SK-N-SH treated with all-trans-retinoic acid at 6 μM for 48 hours (cell line): Measurements from ENCODE around the gene TAS2R3.

Experiments
- ATAC-seq: fragments of 200-7000 bp; cut with Tn5 transposase; 3 replicates; pipeline ENCODE4 v1.9.1; 2020; ENCODE audit warnings: mild to moderate bottlenecking, moderate library complexity
- BACH2 ChIP-seq: fragments of 250-450 bp; sonication (Bioruptor Pico); IDR thresholded peaks from 2 replicates; pipeline ENCODE4 v1.9.0; 2021; ENCODE audit warnings: mild to moderate bottlenecking, borderline replicate concordance
- CSDC2 ChIP-seq: fragments of 250-450 bp; sonication (Bioruptor Pico); IDR thresholded peaks from 2 replicates; pipeline ENCODE4 v1.5.0; 2020; ENCODE audit warnings: mild to moderate bottlenecking, moderate library complexity
- ESRRG ChIP-seq: fragments of 250-450 bp; sonication (Bioruptor Pico); IDR thresholded peaks from 2 replicates; pipeline ENCODE4 v1.6.1; 2021; ENCODE audit warnings: mild to moderate bottlenecking
- GLIS3 ChIP-seq: fragments of 250-450 bp; sonication (Bioruptor Pico); IDR thresholded peaks from 2 replicates; pipeline ENCODE4 v1.5.0; 2020; ENCODE audit warnings: mild to moderate bottlenecking, moderate library complexity
- ISL1 ChIP-seq: fragments of 250-450 bp; sonication (Bioruptor Pico); IDR thresholded peaks from 2 replicates; pipeline ENCODE4 v2.1.2; 2022; ENCODE audit warnings: mild to moderate bottlenecking, moderate library complexity
- PPARA ChIP-seq: fragments of 250-450 bp; sonication (Bioruptor Pico); IDR thresholded peaks from 2 replicates; pipeline ENCODE4 v1.5.0; 2020; ENCODE audit warnings: mild to moderate bottlenecking, borderline replicate concordance
- SNAI2 ChIP-seq: fragments of 250-450 bp; sonication (Bioruptor Pico); IDR thresholded peaks from 2 replicates; pipeline ENCODE4 v1.5.0; 2020; ENCODE audit warnings: mild to moderate bottlenecking, moderate library complexity
- TCF4 ChIP-seq: fragments of 250-450 bp; sonication (Bioruptor Pico); IDR thresholded peaks from 2 replicates; pipeline ENCODE4 v1.8.0; 2021; ENCODE audit warnings: mild to moderate bottlenecking, moderate library complexity, borderline replicate concordance
- TOX ChIP-seq: fragments of 250-450 bp; sonication (Bioruptor Pico); IDR thresholded peaks from 2 replicates; pipeline ENCODE4 v1.8.0; 2021; ENCODE audit warnings: mild to moderate bottlenecking, moderate library complexity, borderline replicate concordance
- ZNF565 ChIP-seq: fragments of 450-650 bp; formaldehyde crosslinking; conservative IDR thresholded peaks from 2 replicates; pipeline ENCODE4 v1.5.0; 2020; ENCODE audit warnings: low read depth, mild to moderate bottlenecking, moderate library complexity
- ZNF70 ChIP-seq: fragments of 450-650 bp; formaldehyde crosslinking; IDR thresholded peaks from 2 replicates; pipeline ENCODE4 v1.5.0; 2020; ENCODE audit warnings: mild to moderate bottlenecking, moderate library complexity
- TF ChIP-seq, protein P1 (sequence below): fragments of 250-450 bp; sonication (Bioruptor Pico); IDR thresholded peaks from 2 replicates; pipeline ENCODE4 v1.5.1; 2020; ENCODE audit warnings: low read depth, mild to moderate bottlenecking, moderate library complexity
- TF ChIP-seq, protein P2 (sequence below): fragments of 250-450 bp; sonication (Bioruptor Pico); IDR thresholded peaks from 2 replicates; pipeline ENCODE4 v1.8.0; 2021; ENCODE audit warnings: low read depth, mild to moderate bottlenecking, moderate library complexity, borderline replicate concordance
- TF ChIP-seq, protein P3 (sequence below): fragments of 250-450 bp; sonication (Bioruptor Pico); IDR thresholded peaks from 2 replicates; pipeline ENCODE4 v1.5.1; 2021; ENCODE audit warnings: mild to moderate bottlenecking, moderate library complexity
- TF ChIP-seq, protein P4 (sequence below): fragments of 250-450 bp; sonication (Bioruptor Pico); IDR thresholded peaks from 2 replicates; pipeline ENCODE4 v1.8.0; 2020; ENCODE audit warnings: mild to moderate bottlenecking, moderate library complexity, borderline replicate concordance
- TF ChIP-seq, protein P5 (sequence below): fragments of 250-450 bp; sonication (Bioruptor Pico); IDR thresholded peaks from 2 replicates; pipeline ENCODE4 v1.5.0; 2020; ENCODE audit warnings: mild to moderate bottlenecking, moderate library complexity

The TAS2R3 gene

DNA sequence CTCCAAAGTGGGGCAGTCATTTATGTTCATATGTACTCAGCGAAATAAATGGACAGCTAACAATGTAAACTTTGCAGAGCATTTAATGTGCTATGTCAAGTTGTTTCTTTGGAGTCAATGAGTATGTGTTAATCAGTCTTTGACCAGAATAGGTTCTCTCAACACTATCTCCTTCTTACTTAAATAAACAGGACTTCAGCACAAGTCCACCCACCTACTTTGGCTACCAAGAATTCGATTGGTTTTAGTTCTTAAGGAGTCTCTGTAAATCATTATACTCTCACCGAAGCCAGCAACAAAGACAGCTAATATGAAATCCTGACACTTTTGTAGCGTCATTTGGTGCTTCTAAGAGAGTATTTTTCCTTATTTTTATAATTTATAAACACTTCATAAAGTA is 48.9 kb upstream of the TAS2R3 start:
- no peak for TF ChIP-seq PPARA (CRISPR knock-in tag)
- no peak for TF ChIP-seq TCF4 (CRISPR knock-in tag)
- TF ChIP-seq, protein P1, sequence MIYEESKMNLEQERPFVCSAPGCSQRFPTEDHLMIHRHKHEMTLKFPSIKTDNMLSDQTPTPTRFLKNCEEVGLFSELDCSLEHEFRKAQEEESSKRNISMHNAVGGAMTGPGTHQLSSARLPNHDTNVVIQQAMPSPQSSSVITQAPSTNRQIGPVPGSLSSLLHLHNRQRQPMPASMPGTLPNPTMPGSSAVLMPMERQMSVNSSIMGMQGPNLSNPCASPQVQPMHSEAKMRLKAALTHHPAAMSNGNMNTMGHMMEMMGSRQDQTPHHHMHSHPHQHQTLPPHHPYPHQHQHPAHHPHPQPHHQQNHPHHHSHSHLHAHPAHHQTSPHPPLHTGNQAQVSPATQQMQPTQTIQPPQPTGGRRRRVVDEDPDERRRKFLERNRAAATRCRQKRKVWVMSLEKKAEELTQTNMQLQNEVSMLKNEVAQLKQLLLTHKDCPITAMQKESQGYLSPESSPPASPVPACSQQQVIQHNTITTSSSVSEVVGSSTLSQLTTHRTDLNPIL, result no peak
- TF ChIP-seq SNAI2 (CRISPR knock-in tag), result no peak
- TF ChIP-seq, protein P2, sequence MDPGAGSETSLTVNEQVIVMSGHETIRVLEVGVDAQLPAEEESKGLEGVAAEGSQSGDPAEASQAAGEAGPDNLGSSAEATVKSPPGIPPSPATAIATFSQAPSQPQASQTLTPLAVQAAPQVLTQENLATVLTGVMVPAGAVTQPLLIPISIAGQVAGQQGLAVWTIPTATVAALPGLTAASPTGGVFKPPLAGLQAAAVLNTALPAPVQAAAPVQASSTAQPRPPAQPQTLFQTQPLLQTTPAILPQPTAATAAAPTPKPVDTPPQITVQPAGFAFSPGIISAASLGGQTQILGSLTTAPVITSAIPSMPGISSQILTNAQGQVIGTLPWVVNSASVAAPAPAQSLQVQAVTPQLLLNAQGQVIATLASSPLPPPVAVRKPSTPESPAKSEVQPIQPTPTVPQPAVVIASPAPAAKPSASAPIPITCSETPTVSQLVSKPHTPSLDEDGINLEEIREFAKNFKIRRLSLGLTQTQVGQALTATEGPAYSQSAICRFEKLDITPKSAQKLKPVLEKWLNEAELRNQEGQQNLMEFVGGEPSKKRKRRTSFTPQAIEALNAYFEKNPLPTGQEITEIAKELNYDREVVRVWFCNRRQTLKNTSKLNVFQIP, result no peak
- TF ChIP-seq, protein P3, sequence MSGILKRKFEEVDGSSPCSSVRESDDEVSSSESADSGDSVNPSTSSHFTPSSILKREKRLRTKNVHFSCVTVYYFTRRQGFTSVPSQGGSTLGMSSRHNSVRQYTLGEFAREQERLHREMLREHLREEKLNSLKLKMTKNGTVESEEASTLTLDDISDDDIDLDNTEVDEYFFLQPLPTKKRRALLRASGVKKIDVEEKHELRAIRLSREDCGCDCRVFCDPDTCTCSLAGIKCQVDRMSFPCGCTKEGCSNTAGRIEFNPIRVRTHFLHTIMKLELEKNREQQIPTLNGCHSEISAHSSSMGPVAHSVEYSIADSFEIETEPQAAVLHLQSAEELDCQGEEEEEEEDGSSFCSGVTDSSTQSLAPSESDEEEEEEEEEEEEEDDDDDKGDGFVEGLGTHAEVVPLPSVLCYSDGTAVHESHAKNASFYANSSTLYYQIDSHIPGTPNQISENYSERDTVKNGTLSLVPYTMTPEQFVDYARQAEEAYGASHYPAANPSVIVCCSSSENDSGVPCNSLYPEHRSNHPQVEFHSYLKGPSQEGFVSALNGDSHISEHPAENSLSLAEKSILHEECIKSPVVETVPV (CRISPR knock-in tag), result no peak
- no peak for TF ChIP-seq ESRRG
- no peak for TF ChIP-seq CSDC2
- TF ChIP-seq, protein P4, sequence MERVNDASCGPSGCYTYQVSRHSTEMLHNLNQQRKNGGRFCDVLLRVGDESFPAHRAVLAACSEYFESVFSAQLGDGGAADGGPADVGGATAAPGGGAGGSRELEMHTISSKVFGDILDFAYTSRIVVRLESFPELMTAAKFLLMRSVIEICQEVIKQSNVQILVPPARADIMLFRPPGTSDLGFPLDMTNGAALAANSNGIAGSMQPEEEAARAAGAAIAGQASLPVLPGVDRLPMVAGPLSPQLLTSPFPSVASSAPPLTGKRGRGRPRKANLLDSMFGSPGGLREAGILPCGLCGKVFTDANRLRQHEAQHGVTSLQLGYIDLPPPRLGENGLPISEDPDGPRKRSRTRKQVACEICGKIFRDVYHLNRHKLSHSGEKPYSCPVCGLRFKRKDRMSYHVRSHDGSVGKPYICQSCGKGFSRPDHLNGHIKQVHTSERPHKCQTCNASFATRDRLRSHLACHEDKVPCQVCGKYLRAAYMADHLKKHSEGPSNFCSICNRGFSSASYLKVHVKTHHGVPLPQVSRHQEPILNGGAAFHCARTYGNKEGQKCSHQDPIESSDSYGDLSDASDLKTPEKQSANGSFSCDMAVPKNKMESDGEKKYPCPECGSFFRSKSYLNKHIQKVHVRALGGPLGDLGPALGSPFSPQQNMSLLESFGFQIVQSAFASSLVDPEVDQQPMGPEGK (CRISPR knock-in tag), result no peak
- no peak for TF ChIP-seq ISL1 (CRISPR knock-in tag)
- TF ChIP-seq BACH2 (CRISPR knock-in tag), result no peak
- TF ChIP-seq, protein P5, sequence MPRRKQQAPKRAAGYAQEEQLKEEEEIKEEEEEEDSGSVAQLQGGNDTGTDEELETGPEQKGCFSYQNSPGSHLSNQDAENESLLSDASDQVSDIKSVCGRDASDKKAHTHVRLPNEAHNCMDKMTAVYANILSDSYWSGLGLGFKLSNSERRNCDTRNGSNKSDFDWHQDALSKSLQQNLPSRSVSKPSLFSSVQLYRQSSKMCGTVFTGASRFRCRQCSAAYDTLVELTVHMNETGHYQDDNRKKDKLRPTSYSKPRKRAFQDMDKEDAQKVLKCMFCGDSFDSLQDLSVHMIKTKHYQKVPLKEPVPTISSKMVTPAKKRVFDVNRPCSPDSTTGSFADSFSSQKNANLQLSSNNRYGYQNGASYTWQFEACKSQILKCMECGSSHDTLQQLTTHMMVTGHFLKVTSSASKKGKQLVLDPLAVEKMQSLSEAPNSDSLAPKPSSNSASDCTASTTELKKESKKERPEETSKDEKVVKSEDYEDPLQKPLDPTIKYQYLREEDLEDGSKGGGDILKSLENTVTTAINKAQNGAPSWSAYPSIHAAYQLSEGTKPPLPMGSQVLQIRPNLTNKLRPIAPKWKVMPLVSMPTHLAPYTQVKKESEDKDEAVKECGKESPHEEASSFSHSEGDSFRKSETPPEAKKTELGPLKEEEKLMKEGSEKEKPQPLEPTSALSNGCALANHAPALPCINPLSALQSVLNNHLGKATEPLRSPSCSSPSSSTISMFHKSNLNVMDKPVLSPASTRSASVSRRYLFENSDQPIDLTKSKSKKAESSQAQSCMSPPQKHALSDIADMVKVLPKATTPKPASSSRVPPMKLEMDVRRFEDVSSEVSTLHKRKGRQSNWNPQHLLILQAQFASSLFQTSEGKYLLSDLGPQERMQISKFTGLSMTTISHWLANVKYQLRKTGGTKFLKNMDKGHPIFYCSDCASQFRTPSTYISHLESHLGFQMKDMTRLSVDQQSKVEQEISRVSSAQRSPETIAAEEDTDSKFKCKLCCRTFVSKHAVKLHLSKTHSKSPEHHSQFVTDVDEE (CRISPR knock-in tag), result no peak
- ATAC-seq, result no peak

DNA sequence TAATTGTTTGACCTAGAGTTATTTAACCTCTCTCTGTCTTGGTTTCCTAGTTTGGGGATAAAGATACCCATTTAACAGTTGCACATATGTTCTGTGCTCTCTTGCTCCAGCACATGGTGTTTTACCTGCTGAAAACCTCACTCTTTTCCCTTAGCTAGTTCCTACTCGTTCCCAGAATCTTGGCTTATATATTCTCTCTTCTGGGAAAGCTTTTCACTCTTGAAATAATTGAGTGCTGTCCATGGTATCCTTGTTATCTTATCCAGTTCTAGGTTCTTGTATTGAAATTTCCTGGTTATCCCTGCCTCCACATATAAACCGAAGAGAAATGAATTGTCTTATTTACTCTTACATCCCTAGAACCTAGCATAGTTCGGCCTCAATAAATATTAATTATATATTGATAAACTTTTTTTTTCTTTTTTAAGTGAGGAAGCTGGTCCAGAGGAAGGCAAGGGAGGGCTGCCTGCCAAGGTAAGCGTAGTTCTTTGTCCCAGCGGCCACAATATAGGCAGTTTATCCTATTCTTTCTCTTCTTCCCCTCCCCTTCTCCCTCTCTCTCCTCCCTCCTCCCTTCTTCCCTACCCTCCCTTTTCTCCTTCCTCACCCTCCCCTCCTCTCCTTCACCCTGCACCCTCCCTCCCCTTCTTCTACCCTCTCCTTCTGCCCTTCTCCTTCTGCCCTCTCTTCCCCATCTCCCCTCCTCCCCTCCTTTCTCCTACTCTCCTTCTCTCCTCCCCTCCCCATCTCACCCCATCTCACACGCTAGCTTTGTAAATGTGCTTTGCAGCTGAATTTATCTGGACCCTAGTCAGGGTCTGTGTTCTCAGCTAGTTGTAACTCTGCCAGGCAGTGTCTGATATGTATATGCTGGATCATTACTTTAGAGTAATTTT is 47.9 kb upstream of the TAS2R3 start:
- TF ChIP-seq ESRRG (no peak), ZNF565 (no peak)

DNA sequence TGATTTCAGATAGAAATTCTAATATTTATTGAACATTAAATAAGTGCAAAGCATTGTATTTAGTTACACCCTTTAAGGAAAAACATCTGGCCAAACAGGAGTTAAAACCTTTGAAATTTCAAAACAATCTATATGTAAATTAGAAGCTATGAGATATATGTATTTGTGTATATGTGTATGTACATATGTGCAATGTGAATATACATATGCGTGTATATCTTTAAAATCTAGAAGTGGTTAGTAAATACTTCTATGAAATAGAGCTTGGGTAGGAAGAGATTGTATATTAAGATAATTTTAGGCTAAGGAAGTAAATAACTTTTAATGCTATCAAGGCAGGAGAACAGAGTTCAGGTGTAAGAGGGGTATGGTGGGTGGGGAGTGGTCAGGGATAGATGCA is 46.4 kb upstream of the TAS2R3 start:
- TF ChIP-seq GLIS3 (CRISPR knock-in tag) (no peak), ZNF565 (no peak), TOX (CRISPR knock-in tag) (no peak), TCF4 (CRISPR knock-in tag) (no peak), ZNF70 (CRISPR knock-in tag) (no peak), BACH2 (CRISPR knock-in tag) (no peak)
- TF ChIP-seq, protein P3 (CRISPR knock-in tag), result no peak
- TF ChIP-seq, protein P1, result no peak
- ATAC-seq, result no peak

More for the DNA sequence above, 47.9 kb upstream of the TAS2R3 start:
- no peak for ATAC-seq
